Astrocyte of the spinal cord (primary cell): Measurements from ENCODE around the gene SMOC2.

Experiments used
- DNase-seq: peaks from one replicate; pipeline ENCODE4 v3.0.0; 2011; ENCODE audit warnings: low read depth, low spot score
- H3K4me3 ChIP-seq: 2 replicates; pipeline ENCODE4 v1.5.1; 2011; ENCODE audit warnings: low read depth, mild to moderate bottlenecking, low read length, moderate library complexity
- in situ Hi-C: cut with HindIII; loops from 2 replicates; pipeline ENCODE4 v1.10.0; 2017; ENCODE audit warnings: low sequenced_read_pairs
- TF ChIP-seq, protein P1 (sequence below): IDR thresholded peaks from 2 replicates; pipeline ENCODE4 v1.5.1; 2012; ENCODE audit warnings: low read depth, mild to moderate bottlenecking, low read length, inconsistent platforms

The SMOC2 gene

GRCh38 chr6:168459572-168459971, 18.6 kb downstream of the SMOC2 start:
- H3K4me3 ChIP-seq, result no peak overlapping the region
- in situ Hi-C loops, result no loop called here
- DNase-seq, result no peak
- TF ChIP-seq, protein P1, sequence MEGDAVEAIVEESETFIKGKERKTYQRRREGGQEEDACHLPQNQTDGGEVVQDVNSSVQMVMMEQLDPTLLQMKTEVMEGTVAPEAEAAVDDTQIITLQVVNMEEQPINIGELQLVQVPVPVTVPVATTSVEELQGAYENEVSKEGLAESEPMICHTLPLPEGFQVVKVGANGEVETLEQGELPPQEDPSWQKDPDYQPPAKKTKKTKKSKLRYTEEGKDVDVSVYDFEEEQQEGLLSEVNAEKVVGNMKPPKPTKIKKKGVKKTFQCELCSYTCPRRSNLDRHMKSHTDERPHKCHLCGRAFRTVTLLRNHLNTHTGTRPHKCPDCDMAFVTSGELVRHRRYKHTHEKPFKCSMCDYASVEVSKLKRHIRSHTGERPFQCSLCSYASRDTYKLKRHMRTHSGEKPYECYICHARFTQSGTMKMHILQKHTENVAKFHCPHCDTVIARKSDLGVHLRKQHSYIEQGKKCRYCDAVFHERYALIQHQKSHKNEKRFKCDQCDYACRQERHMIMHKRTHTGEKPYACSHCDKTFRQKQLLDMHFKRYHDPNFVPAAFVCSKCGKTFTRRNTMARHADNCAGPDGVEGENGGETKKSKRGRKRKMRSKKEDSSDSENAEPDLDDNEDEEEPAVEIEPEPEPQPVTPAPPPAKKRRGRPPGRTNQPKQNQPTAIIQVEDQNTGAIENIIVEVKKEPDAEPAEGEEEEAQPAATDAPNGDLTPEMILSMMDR, result no peak

DNA sequence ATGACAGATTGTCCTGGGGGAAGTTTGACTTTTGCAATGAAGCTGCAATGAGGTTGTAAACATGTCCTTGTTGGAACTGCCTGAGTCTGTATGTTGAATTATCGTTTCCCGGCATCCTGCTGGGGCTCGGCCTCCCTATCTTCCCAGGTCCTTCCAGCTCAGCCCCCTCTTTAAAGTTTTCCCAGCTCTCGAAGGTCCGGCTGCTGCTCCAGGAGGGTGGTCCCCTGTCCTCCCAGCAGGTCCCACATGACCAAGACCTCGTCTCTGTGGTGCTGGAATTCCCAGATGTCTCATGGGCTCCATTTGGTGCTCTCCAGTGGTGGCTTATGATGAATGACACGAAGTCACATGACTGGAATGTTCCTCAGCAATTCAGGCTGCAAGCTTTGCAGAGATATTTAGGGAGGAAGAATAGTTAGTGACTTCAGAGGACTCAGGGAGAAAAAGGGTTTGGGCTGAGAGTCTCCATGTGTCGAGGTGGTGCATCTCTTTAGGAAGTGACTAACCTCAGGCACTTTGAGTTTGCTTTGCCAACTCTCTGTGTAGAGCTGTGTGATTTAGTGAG, 21.4 kb downstream of the SMOC2 start:
- no peak for DNase-seq
- no peak overlapping the region for H3K4me3 ChIP-seq
- in situ Hi-C loops, result no loop called here
- TF ChIP-seq, protein P1, result no peak

DNA sequence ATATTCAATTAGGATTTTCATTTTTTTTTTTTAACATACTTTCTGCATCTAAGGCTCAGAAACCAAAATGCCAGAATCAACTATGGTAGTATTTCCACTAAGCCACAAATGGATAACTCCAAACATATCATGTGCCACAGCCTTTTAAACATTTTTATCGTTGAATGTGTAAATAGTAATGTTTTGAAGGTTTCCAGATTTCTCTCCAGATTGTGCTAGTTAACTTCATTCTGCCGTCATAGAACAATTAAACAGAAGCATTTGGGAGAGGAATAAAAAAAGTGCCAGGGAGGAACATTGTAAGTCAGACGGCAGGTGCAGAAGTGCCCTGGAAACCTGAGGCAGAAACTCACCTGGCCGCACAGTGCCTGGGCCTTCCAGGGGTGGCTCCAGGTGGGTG, 23.6 kb downstream of the SMOC2 start:
- TF ChIP-seq, protein P1, result no peak
- in situ Hi-C loops, result no loop called here
- DNase-seq, result no peak
- no peak overlapping the region for H3K4me3 ChIP-seq

DNA sequence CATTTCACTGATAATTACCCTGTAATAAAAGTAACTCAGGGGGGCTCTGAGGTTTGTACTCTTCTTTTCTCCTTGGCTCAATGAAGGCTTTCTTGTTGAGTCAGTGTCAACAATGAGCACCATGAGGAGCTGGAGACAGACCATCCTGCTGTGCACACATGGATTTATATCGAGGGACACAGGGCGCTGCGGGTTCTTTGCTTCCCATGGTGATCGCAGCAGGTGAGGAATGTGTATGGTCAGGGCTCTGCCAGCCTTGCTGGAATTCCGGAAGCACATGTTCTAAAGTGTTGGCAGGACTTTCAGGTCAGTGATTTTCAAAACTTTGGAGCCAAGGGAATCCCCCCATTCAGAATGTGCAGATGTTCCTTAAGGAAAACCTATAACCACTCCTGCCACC, 27.1 kb downstream of the SMOC2 start:
- TF ChIP-seq, protein P1, result no peak
- no peak for DNase-seq
- H3K4me3 ChIP-seq, result no peak overlapping the region
- in situ Hi-C loops, result no loop called here

DNA sequence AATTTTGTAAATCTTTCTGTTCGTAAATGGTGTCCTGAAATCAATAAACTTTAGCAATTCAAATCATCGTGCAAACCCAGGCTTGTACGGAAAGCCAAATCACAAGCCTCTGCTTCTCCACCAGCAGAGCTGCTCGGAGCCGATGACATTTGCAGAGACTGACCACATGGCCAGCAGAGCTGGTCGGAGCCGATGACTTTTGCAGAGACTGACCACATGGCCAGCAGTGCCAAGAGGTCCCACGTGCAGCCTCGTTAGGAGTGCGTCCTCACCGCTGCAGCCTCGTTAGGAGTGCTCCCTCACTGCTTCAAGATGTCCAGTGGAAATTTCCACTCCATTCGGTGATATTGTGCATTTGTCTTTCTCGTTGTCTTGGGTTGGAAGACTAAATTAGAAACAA, 28.5 kb downstream of the SMOC2 start:
- in situ Hi-C loops, result no loop called here
- TF ChIP-seq, protein P1, result no peak
- H3K4me3 ChIP-seq, result no peak overlapping the region
- no peak for DNase-seq

DNA sequence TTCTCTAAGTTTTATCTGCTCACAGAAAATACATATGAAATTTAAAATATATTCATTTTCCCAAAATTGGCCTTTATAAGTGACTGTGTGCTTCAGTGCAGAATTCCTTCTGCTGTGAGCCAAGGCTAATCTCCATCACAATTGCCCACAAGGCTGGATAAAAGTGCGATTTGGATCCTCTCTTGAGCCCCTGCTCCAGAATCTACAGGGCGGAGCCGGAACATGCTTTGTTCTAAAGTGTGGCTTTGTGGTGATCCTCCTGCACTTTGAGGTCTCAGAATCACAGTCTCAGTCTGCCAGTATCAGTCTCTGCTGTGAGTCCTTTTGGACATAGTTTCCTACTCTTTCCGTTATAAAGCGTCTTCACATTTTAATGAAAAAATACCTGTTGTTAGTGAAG, 28.9 kb downstream of the SMOC2 start:
- TF ChIP-seq, protein P1, result no peak
- no peak for DNase-seq
- in situ Hi-C loops, result no loop called here
- H3K4me3 ChIP-seq, result no peak overlapping the region

DNA sequence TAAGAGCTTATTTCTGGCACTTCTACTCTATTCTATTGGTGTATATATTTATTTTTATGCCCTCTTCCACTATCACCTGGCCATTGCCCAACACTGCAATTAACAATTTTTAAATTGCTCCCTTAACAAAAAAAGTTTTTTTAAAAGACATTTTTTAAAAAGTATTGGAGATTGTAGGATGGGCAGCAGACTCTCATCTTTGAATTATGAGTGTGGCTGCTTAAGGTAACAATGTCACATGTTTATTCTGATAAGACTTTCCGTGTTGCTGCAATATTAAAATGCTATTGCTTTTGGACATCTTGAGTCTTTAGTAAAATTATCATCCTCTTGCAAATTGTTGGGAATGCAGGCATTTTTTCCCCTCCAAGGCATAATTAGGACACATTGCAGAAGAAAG, 31.4 kb downstream of the SMOC2 start:
- TF ChIP-seq, protein P1, result no peak
- DNase-seq, result no peak
- in situ Hi-C loops, result no loop called here
- H3K4me3 ChIP-seq, result no peak overlapping the region
